Left ventricle myocardium inferior (tissue), 1 donor: ENCODE measurements around the gene MOB1A. TPM values are rescaled to one million over a fixed set of nuclear protein-coding genes. Genes with fewer than 3 reads are reported as not detected.
A peak's percentile ranks its signal among the peaks of the same experiment; 100 is the strongest.

Experiments used
- DNase-seq: peaks from one replicate; pipeline ENCODE4 v3.0.0-alpha.2; 2020
- H3K27ac ChIP-seq: fragments of 200-600 bp; replicated peaks from 2 replicates; pipeline ENCODE4 v1.8.0; 2021
- H3K27me3 ChIP-seq: fragments of 200-600 bp; 2 replicates; pipeline ENCODE4 v1.8.0; 2021; ENCODE audit warnings: low read depth
- H3K36me3 ChIP-seq: fragments of 200-600 bp; 2 replicates; pipeline ENCODE4 v1.8.0; 2021
- H3K4me1 ChIP-seq: fragments of 200-600 bp; 2 replicates; pipeline ENCODE4 v1.8.0; 2021
- H3K4me3 ChIP-seq: fragments of 200-600 bp; 2 replicates; pipeline ENCODE4 v1.8.0; 2021; ENCODE audit warnings: mild to moderate bottlenecking, moderate library complexity
- H3K9me3 ChIP-seq: fragments of 200-600 bp; replicated peaks from 2 replicates; pipeline ENCODE4 v1.8.0; 2021
- CTCF ChIP-seq: fragments of 200-600 bp; IDR thresholded peaks from 2 replicates; pipeline ENCODE4 v1.8.0; 2021; ENCODE audit warnings: antibody characterized with exemption, mild to moderate bottlenecking, borderline replicate concordance
- intact Hi-C: fragments of 100-400 bp; cut with micrococcal nuclease; formaldehyde crosslinking; loops from one replicate; pipeline ENCODE4 v1.11.0; 2022
- total RNA-seq: library from RNA; stranded (reverse); fragmentation: NEBNext Ultra II Directional; extraction: Animal tissue kit (Norgen Biotek cat#: 25700); gene quantifications from one replicate; pipeline ENCODE4 v1.2.1, GENCODE V29; 2021
- donor health status: DM: no; HTN: yes; CAD: no; lungs with severe emphysema.

Gene MOB1A
- total RNA-seq, 1 donor from 2014 or later, result 54.9 TPM

- Histone ChIP-seq H3K27me3 (no peaks in the 10 kb centered on the region), H3K4me1 (no peaks in the 10 kb centered on the region), H3K27ac (no peak overlapping the region), H3K36me3 (peaks cover 1% of the 10 kb centered on the region), H3K4me3 (no peak overlapping the region), H3K9me3 (no peaks in the 10 kb centered on the region)
- no peak for DNase-seq
- intact Hi-C loops, result no loop called here
- no peak for TF ChIP-seq CTCF
Measured at GRCh38 chr2:74107071-74107470, 71.6 kb downstream of the MOB1A start.

- DNase-seq, result no peak
- H3K36me3 ChIP-seq, result peaks cover 18% of the 10 kb centered on the region
- H3K4me3 ChIP-seq, result no peak overlapping the region
- no peaks in the 10 kb centered on the region for H3K9me3 ChIP-seq
- H3K4me1 ChIP-seq, result no peaks in the 10 kb centered on the region
- no peak overlapping the region for H3K27ac ChIP-seq
- H3K27me3 ChIP-seq, result no peaks in the 10 kb centered on the region
- TF ChIP-seq CTCF, result no peak
- intact Hi-C loops, result no loop called here
Measured at GRCh38 chr2:74105413-74105812, 73.3 kb downstream of the MOB1A start.

- Histone ChIP-seq H3K27me3 (no peaks in the 10 kb centered on the region), H3K4me1 (peaks cover 4% of the 10 kb centered on the region), H3K9me3 (no peaks in the 10 kb centered on the region), H3K36me3 (peaks cover 23% of the 10 kb centered on the region), H3K4me3 (no peak overlapping the region), H3K27ac (no peak overlapping the region)
- intact Hi-C loops, result no loop called here
- no peak for DNase-seq
- peak; percentile 35 for TF ChIP-seq CTCF
Measured at GRCh38 chr2:74104839-74105238, 73.8 kb downstream of the MOB1A start.

- no peak for TF ChIP-seq CTCF
- Histone ChIP-seq H3K4me3 (no peak overlapping the region), H3K36me3 (peaks cover 31% of the 10 kb centered on the region), H3K27me3 (no peaks in the 10 kb centered on the region), H3K9me3 (no peaks in the 10 kb centered on the region), H3K4me1 (peaks cover 10% of the 10 kb centered on the region), H3K27ac (no peak overlapping the region)
- intact Hi-C loops, result no loop called here
- no peak for DNase-seq
Measured at GRCh38 chr2:74103763-74104162, 74.9 kb downstream of the MOB1A start.

Other genes with a start within 250 kb of the MOB1A start
- 2.3 TPM for gene TET3, start 194.0 kb downstream of the MOB1A start, total RNA-seq
- 81.2 TPM for gene BOLA3, start 31.0 kb downstream of the MOB1A start, total RNA-seq
- gene MTHFD2, start 19.7 kb upstream of the MOB1A start, total RNA-seq, result 17.8 TPM
- 2.3 TPM for gene SLC4A5, start 164.5 kb upstream of the MOB1A start, total RNA-seq
- 201 TPM for gene DCTN1, start 201.4 kb upstream of the MOB1A start, total RNA-seq
- gene C2orf81, start 242.7 kb upstream of the MOB1A start, total RNA-seq, result 0.82 TPM
- 2.9 TPM for gene WDR54, start 242.9 kb upstream of the MOB1A start, total RNA-seq